ENCODE data around the gene CHID1. TPM values are rescaled to one million over a fixed set of nuclear protein-coding genes. Genes with fewer than 3 reads are reported as not detected.

Gene CHID1
- total RNA-seq, 2 experiments from 2014 or later: 38.2 to 39.2 TPM

DNA sequence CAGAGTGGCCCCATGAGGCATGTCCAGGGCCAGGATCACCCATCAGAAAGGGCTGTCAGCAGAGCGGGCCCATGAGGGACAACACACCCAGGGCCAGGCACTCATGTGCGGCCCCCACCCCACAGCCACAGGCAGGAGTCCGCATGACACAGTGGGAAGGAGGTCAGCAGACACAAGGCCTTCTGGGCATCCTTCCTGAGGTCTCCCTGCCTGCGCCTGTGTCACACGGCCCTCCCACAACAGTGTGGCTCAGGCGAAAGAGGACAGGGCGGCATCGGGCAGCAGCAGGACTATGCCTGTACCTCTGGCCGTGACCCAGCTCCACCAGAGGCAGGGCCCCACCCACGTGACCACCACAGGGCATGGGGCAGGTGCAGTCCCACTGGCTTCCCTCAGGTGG is 27.1 kb downstream of the CHID1 start:
- Mint-ChIP-seq H3K27ac (no peak overlapping the region), H3K4me1 (no peaks in the 10 kb centered on the region), H3K4me3 (no peak overlapping the region), H3K27me3 (no peaks in the 10 kb centered on the region), H3K9me3 (no peaks in the 10 kb centered on the region), H3K36me3 (ENCODE audit: low read depth) (no peaks in the 10 kb centered on the region)
- ChIA-PET POLR2A (no interaction called here), CTCF (no interaction called here)
- no peak for DNase-seq

DNA sequence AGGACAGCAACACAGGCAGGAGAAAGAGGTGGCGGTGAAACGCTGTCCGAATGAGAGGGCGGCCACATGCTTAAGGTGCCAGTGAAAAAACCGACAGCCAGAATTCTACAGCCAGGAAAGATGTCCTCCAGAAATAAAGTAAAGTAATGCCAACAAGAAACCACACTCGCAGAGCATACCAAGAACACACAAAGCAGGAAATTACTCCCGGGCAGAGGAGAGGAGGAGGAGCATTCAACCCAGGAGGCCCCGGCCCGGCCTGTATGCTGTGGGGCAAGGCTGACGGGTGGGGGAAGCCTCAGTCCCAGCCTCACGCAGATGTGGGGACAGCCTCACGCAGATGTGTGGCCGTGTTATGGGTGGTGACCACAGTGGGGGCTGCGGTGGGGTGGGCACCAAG is 28.0 kb downstream of the CHID1 start:
- Mint-ChIP-seq H3K27ac (no peak overlapping the region), H3K36me3 (ENCODE audit: low read depth) (no peaks in the 10 kb centered on the region), H3K4me1 (no peaks in the 10 kb centered on the region), H3K9me3 (no peaks in the 10 kb centered on the region), H3K27me3 (no peaks in the 10 kb centered on the region), H3K4me3 (no peak overlapping the region)
- no peak for DNase-seq
- POLR2A ChIA-PET: no interaction called here
- CTCF ChIA-PET: no interaction called here

DNA sequence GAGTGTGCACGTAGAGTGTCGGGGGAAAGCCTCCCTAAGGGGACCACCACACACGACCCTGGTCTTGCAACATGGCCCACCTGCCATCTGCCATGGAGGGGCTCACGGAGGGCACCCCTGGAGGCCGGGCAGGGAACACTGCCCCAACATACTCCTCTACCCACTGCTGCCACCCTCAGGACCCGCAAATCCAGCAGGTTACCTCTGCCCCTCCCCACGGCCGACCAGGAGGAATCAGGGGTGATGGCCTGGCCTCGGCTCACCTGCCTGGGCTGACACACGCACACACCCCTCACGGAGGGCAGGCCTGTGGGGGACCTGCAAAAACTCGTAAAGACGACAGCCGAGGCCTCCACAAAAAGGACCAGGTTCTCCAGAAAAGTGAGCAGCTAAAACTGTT is 30.2 kb downstream of the CHID1 start:
- H3K27ac Mint-ChIP-seq: no peak overlapping the region
- no peak overlapping the region for H3K4me3 Mint-ChIP-seq
- no peaks in the 10 kb centered on the region for H3K9me3 Mint-ChIP-seq
- no peaks in the 10 kb centered on the region for H3K4me1 Mint-ChIP-seq
- ChIA-PET CTCF (no interaction called here), POLR2A (no interaction called here)
- no peak for DNase-seq
- H3K36me3 Mint-ChIP-seq (ENCODE audit: low read depth): no peaks in the 10 kb centered on the region
- H3K27me3 Mint-ChIP-seq: no peaks in the 10 kb centered on the region

DNA sequence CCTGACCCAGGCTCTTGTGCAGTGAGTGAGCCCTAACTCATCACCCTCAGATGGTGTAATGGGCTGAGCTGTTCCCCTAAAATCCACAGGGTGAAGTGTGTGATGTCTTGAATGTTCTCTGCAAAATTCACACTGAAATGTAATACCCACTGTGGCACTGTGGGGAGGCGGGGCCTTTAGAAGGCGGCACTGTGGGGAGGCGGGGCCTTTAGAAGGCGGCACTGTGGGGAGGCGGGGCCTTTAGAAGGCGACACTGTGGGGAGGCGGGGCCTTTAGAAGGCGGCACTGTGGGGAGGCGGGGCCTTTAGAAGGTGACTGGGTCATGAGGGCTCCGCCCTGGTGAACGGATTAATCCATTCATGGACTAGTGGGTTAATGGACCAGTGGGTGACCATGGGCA is 33.0 kb downstream of the CHID1 start:
- Mint-ChIP-seq H3K9me3 (no peaks in the 10 kb centered on the region), H3K27ac (no peak overlapping the region), H3K27me3 (no peaks in the 10 kb centered on the region), H3K4me1 (no peaks in the 10 kb centered on the region), H3K36me3 (ENCODE audit: low read depth) (no peaks in the 10 kb centered on the region), H3K4me3 (no peak overlapping the region)
- peak; percentile 34 for DNase-seq
- ChIA-PET POLR2A (no interaction called here), CTCF (no interaction called here)

DNA sequence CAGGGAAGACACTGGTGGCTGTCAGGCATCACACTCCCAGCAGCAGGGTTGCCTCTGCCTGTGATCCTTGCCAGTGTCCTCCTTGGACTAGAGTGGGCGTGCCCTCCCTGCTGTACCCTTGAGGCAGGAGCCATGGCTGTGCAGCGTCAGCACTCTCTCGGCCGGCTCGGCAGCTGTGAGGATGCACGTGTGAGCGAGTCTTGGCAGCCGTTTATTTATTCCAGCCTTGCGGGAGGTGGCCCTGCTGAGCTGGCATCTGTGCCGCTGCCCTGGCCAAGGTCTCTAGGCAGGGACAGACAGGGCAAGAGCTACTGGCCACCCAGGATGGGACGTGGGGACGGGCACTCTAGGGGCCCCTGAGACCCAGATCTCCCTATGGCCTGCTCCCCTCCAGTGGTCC is 34.1 kb downstream of the CHID1 start:
- no peaks in the 10 kb centered on the region for H3K9me3 Mint-ChIP-seq

DNA sequence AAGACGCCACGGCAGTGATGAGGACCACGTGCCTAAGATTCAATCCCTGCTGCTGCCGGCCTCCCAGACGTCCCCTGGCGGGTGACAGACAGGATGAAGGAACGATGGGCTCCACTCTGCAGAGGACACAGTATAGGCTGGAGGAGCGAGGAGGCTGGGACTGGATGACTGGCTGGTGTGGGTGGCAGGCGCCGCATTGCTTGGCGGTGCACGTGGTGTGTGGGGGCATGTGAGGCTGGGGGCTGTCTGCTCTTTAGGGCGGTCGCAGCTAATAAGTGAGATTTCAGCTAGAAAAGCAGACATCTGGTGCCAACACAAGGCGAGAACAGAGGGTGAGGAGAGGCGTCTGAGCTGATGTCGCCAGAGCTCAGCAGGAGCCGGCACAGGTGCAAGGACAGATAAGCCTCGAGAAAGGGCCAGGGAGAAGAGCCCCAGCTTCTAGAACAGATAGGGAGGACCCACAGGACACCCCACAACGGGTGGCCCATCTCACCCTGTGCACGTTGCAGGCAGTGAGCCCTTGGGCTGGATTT is 34.8 kb downstream of the CHID1 start:
- CTCF ChIA-PET: no interaction called here
- H3K27ac Mint-ChIP-seq: no peak overlapping the region
- H3K4me3 Mint-ChIP-seq: no peak overlapping the region
- H3K36me3 Mint-ChIP-seq (ENCODE audit: low read depth): no peaks in the 10 kb centered on the region
- no peak for DNase-seq
- POLR2A ChIA-PET: no interaction called here
- no peaks in the 10 kb centered on the region for H3K9me3 Mint-ChIP-seq
- no peaks in the 10 kb centered on the region for H3K27me3 Mint-ChIP-seq
- no peaks in the 10 kb centered on the region for H3K4me1 Mint-ChIP-seq

More for the DNA sequence above, 34.1 kb downstream of the CHID1 start:
- ChIA-PET POLR2A (no interaction called here), CTCF (no interaction called here)
- no peaks in the 10 kb centered on the region for H3K27me3 Mint-ChIP-seq
- H3K27ac Mint-ChIP-seq: no peak overlapping the region
- no peak overlapping the region for H3K4me3 Mint-ChIP-seq
- no peaks in the 10 kb centered on the region for H3K36me3 Mint-ChIP-seq (ENCODE audit: low read depth)
- DNase-seq: no peak
- no peaks in the 10 kb centered on the region for H3K4me1 Mint-ChIP-seq

DNA sequence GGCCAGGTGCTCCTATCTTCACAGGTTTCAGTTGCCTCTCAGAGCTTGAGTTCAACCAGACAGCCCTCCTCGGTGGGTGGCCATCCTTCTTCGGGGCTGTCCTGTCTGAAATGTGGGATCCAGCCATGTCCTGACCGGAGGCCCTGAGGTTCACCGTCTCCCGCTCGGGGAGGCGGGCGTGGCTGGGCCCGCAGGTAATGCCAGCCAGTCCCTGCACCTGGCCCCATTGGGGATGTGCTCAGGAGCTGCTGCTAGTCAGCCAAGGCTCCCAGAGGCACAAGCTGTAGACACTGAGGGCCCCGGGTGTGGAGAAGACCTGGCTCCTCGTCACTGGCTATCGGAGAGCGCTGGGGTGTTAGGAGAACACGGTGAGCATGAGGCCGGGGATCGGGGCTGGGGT is 35.4 kb downstream of the CHID1 start:
- ChIA-PET POLR2A (no interaction called here), CTCF (no interaction called here)
- DNase-seq: no peak
- H3K27me3 Mint-ChIP-seq: no peaks in the 10 kb centered on the region
- no peaks in the 10 kb centered on the region for H3K36me3 Mint-ChIP-seq (ENCODE audit: low read depth)
- H3K4me3 Mint-ChIP-seq: no peak overlapping the region
- H3K9me3 Mint-ChIP-seq: no peaks in the 10 kb centered on the region
- no peak overlapping the region for H3K27ac Mint-ChIP-seq
- no peaks in the 10 kb centered on the region for H3K4me1 Mint-ChIP-seq

DNA sequence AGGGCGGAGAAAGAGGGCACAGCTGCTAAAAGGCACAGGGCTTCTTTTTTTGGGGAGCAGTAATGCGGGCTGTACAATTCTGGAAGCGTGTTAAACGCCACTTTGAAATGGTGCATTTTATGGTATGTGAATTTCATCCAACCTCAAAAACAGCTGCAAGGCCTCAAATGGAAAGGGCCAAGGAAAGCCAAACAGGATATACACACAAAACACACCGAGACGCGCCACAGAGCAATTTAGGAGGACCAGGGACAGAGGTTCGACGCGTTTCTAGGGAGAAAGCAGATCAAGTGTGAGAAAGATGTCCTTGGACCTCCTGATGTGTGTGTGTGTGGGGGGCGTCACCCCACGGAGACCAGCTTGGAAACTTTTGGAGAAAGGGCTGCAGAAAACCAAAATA is 36.9 kb downstream of the CHID1 start:
- Mint-ChIP-seq H3K27ac (no peak overlapping the region), H3K36me3 (ENCODE audit: low read depth) (no peaks in the 10 kb centered on the region), H3K4me1 (no peaks in the 10 kb centered on the region), H3K9me3 (no peaks in the 10 kb centered on the region), H3K27me3 (no peaks in the 10 kb centered on the region), H3K4me3 (no peak overlapping the region)
- ChIA-PET POLR2A (no interaction called here), CTCF (interaction anchor here (0.6 kb wide), 1 partner anchor 22 kb away, joined by 4 read pairs; no protein-coding TSS in a partner anchor)
- DNase-seq: no peak

DNA sequence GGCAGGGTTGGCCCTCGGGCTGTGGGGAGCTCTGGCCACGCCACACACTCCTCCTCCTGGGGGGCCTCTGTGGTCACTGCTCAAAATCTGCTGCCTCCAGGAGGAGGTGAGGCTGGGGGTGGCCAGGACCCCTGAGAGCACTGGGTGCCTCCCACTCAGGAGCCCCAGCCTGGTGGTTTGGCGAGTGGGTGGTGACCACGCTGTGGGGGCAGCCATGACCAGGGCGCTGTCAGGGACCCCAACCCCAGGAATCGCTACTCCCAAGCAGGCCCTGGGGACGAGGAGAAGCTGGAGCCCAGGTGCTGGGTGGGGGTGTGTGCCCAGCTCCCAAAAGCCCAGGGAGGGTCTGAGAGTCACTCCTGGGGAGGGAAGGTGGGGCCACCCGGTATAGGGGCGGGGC is 37.8 kb downstream of the CHID1 start:
- H3K27me3 Mint-ChIP-seq: no peaks in the 10 kb centered on the region
- H3K9me3 Mint-ChIP-seq: no peaks in the 10 kb centered on the region
- H3K4me1 Mint-ChIP-seq: no peaks in the 10 kb centered on the region
- ChIA-PET CTCF (no interaction called here), POLR2A (no interaction called here)
- no peak overlapping the region for H3K4me3 Mint-ChIP-seq
- no peak overlapping the region for H3K27ac Mint-ChIP-seq
- no peak for DNase-seq
- H3K36me3 Mint-ChIP-seq (ENCODE audit: low read depth): no peaks in the 10 kb centered on the region

DNA sequence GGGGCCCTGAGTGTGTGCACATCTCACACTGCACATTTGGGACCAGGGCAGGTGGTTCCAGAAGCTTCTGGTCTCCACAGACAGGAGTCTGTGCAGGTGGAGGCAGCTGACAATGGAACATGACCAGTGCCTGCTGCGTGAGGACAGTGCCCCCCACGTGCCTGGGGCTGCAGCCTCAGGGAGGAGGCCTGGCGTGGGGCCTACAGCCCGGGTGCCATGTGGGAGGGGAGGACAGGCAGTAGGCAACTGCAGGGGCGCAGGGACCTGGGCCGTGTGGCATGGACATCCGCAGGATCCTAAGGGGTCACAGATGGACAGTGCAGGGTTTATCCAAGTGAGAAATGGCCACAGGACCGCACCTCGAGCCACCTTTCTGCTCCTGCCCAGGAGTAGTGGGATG is 39.1 kb downstream of the CHID1 start:
- CTCF ChIA-PET: no interaction called here
- Mint-ChIP-seq H3K27ac (no peak overlapping the region), H3K36me3 (ENCODE audit: low read depth) (no peaks in the 10 kb centered on the region), H3K27me3 (no peaks in the 10 kb centered on the region), H3K4me3 (no peak overlapping the region), H3K4me1 (no peaks in the 10 kb centered on the region), H3K9me3 (no peaks in the 10 kb centered on the region)
- DNase-seq: no peak
- POLR2A ChIA-PET: no interaction called here

DNA sequence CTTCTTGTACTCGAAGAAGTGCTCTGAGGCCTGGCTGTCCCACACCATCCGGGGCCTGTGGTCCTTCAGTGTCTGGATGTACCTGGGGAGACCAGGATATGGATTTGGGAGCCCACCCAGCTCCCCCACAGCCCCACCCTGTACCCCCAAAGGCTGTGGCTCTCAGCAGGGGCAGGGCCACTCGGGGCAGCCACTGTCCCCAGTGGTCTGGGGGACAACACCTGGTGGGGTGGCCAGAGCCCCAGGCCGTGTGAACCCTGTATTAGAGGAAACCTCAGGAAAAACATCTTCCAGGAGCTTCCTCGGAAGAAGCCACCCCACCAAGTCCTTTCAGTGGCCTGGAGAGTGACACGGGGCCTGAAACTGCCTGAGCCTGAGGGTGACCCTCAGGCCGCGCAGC is 40.2 kb downstream of the CHID1 start:
- POLR2A ChIA-PET: no interaction called here

DNA sequence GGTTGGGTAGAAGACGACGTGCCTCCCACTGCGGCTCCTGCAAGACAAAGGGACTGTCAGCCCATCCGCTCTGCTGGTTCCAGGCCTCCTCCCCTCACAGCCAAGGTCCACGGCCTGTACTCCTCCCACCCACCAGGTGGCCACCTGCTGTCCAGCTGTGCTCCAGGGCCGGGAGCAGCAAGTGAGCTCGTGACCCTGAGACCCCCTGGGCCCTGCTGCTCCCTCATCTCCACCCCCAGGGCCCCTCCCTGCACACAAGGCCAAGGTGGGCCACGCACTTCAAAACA is 40.5 kb downstream of the CHID1 start:
- H3K27me3 Mint-ChIP-seq: no peaks in the 10 kb centered on the region
- no peaks in the 10 kb centered on the region for H3K4me1 Mint-ChIP-seq
- DNase-seq: no peak
- H3K9me3 Mint-ChIP-seq: no peaks in the 10 kb centered on the region
- ChIA-PET CTCF (no interaction called here), POLR2A (no interaction called here)
- no peak overlapping the region for H3K27ac Mint-ChIP-seq
- no peaks in the 10 kb centered on the region for H3K36me3 Mint-ChIP-seq (ENCODE audit: low read depth)
- no peak overlapping the region for H3K4me3 Mint-ChIP-seq

More for the DNA sequence above, 40.2 kb downstream of the CHID1 start:
- Mint-ChIP-seq H3K9me3 (no peaks in the 10 kb centered on the region), H3K4me1 (no peaks in the 10 kb centered on the region), H3K27me3 (no peaks in the 10 kb centered on the region), H3K36me3 (ENCODE audit: low read depth) (no peaks in the 10 kb centered on the region), H3K27ac (no peak overlapping the region), H3K4me3 (no peak overlapping the region)
- DNase-seq: no peak
- CTCF ChIA-PET: no interaction called here

DNA sequence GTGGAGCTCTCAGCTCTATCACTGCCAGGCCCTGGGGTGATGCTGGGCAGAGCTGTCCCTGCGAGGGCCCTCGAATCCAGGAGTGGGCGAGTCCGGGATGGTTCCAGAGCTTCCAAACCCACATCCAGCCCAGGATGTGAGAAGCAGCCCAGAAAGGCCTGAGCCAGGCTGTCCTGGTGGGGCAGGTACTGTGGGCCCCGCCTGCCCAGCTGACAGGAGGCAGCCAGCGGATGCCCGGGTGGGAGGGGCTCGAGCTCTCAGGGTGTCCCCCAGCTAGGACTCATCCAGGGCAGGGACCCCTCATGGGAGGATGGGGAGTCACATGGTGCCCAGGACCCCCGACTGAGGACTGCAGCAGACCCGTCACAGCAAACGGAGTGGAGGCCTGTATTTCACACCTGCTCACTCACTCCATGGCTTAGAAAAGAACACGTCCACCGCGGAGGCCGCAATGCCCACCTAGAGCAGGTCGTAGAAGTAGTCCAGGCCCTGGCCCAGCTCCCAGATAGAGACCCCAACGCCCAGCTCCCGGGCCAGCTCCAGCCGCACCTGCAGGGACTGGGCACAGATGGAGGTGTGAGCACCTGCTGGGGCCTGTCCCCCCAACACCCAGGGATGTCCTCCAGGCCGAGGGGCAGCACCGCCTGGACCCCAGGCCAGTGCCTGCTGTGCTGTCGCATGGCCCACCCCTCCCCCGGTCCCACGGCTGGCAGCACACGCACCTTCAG is 41.0 kb downstream of the CHID1 start:
- H3K9me3 Mint-ChIP-seq: no peaks in the 10 kb centered on the region
- H3K36me3 Mint-ChIP-seq (ENCODE audit: low read depth): no peaks in the 10 kb centered on the region
- H3K27ac Mint-ChIP-seq: no peak overlapping the region
- no peaks in the 10 kb centered on the region for H3K4me1 Mint-ChIP-seq
- ChIA-PET POLR2A (no interaction called here), CTCF (no interaction called here)
- H3K4me3 Mint-ChIP-seq: no peak overlapping the region
- no peaks in the 10 kb centered on the region for H3K27me3 Mint-ChIP-seq
- no peak for DNase-seq

DNA sequence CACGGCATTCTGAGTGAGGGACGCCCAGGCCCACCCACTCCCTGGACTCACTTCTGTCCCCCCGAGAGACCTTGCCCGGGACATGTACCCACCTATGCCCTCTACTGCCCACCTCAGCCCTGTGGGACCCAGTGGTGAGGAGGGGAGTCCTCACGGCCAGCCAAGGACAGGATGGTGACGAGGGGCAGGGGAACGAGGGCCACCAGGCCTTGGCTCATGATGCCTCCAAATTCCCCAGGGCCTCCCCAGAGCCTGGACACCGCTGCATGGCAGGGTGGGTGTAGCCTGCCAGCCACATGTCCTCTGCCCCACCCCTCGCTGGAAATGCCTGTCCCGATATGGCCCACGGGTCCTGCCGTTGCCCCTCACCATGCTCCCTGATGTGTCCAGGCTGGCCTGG is 41.8 kb downstream of the CHID1 start:
- POLR2A ChIA-PET: no interaction called here
- CTCF ChIA-PET: no interaction called here
- no peak overlapping the region for H3K4me3 Mint-ChIP-seq
- no peak for DNase-seq
- H3K36me3 Mint-ChIP-seq (ENCODE audit: low read depth): no peaks in the 10 kb centered on the region
- no peaks in the 10 kb centered on the region for H3K27me3 Mint-ChIP-seq
- no peaks in the 10 kb centered on the region for H3K9me3 Mint-ChIP-seq
- no peak overlapping the region for H3K27ac Mint-ChIP-seq
- no peaks in the 10 kb centered on the region for H3K4me1 Mint-ChIP-seq

DNA sequence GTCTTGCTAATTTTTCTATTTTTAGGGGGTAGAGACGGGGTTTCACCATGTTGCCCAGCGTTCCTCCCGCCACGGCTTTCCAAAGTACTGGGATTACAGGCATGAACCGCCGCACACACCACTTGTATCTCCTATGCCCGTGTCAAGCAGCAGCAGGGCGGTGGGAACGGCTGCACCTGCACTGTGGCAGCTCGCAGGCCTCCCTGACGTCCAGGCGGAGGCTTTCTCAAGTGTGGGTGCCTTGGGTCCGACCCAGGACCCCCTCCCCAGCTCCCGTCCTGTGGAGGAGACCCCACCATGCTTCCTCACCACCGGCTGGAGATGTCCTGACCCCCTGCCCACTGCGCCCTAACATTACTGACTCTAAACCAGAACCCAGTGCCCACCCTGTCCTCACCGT is 42.2 kb downstream of the CHID1 start:
- Mint-ChIP-seq H3K27ac (no peak overlapping the region), H3K27me3 (no peaks in the 10 kb centered on the region), H3K4me3 (no peak overlapping the region), H3K36me3 (ENCODE audit: low read depth) (no peaks in the 10 kb centered on the region), H3K4me1 (no peaks in the 10 kb centered on the region), H3K9me3 (no peaks in the 10 kb centered on the region)
- ChIA-PET CTCF (no interaction called here), POLR2A (no interaction called here)
- no peak for DNase-seq

Measured in activated CD4-positive, alpha-beta memory T cell treated with anti-CD3 and anti-CD28 coated beads, Interleukin-2, amount 10 ng/mL, durations not matched to agents 7 days and 5 days (primary cell).